ENCODE measurements around the gene CLEC4A.
"Not testable (repeated sequence)": the region's sequence is repeated elsewhere in the genome, so short reads cannot be mapped to it uniquely, and the experiment has no call there.

DNA sequence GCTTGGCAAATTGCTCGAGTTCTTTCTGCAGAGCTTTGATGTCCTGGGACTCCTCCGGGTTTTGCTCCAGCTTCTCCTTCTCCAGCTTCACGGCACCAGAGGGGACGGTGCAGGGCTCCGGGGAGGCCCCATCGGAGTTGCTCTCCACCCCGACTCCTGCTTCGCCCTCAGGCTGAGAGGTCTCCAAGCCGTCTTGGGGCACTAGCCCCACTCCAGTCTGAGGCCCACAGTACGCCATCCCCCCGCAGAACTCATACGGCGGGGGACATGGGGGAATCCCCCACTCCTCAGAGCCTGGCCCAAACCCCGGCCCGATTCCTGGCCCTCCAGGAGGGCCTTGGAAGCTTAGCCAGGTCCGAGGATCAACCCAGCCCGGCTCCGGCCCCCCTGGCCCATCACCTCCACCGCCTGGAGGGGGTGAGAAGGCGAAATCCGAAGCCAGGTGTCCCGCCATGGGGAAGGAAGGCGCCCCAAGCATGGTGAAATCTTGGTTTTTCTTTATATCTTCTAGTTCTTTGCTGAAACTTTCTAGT lies 11.0 kb downstream of the CLEC4A start:
- not testable (repeated sequence) for TF ChIP-seq POLR2A (IDR thresholded peaks at IDR 0.05)
- TF ChIP-seq, protein P1, sequence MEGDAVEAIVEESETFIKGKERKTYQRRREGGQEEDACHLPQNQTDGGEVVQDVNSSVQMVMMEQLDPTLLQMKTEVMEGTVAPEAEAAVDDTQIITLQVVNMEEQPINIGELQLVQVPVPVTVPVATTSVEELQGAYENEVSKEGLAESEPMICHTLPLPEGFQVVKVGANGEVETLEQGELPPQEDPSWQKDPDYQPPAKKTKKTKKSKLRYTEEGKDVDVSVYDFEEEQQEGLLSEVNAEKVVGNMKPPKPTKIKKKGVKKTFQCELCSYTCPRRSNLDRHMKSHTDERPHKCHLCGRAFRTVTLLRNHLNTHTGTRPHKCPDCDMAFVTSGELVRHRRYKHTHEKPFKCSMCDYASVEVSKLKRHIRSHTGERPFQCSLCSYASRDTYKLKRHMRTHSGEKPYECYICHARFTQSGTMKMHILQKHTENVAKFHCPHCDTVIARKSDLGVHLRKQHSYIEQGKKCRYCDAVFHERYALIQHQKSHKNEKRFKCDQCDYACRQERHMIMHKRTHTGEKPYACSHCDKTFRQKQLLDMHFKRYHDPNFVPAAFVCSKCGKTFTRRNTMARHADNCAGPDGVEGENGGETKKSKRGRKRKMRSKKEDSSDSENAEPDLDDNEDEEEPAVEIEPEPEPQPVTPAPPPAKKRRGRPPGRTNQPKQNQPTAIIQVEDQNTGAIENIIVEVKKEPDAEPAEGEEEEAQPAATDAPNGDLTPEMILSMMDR (IDR thresholded peaks at IDR 0.05) = not testable (repeated sequence)
